ENCODE measurements around the gene XIAP. TPM values are rescaled to one million over a fixed set of nuclear protein-coding genes. Genes with fewer than 3 reads are reported as not detected.

Gene XIAP
- total RNA-seq, 1 experiment from 2014 or later, result 29.2 TPM

DNA sequence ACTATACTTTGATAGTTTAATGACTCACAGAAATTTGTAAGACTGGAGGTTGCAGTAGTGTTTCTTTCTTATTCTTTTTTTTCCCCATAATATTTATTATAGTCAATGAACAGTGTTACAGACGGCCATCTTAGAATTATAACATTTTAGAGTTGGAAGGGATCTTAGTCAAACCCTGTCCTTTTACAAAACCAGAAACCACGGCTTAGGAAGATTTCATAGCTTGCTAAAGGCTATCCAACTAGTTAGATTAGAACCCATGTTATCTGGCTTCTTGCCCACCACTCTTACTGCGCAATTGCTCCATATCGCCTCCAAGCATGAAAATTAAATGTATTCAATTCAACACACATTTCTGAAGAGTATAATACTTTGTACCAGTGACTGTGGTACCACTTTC lies 1.1 kb downstream of the XIAP start:
- Histone ChIP-seq H3K4me1 (ENCODE audit: insufficient read depth, low read length) (peaks cover 11% of the 10 kb centered on the region), H3K79me2 (ENCODE audit: low read length) (peaks cover 57% of the 10 kb centered on the region), H3F3A (ENCODE audit: low read length, unreplicated experiment) (peaks cover 6% of the 10 kb centered on the region), H3K9ac (ENCODE audit: low read length) (peak overlapping the region; percentile 97), H2AFZ (ENCODE audit: low read length) (peak overlapping the region; percentile 69; the same call in 1 of the 2 replicates), H3K9me3 (ENCODE audit: low read length) (no peaks in the 10 kb centered on the region), H3K9me2 (replicated peaks; ENCODE audit: low read length) (no peaks in the 10 kb centered on the region), H3K4me2 (ENCODE audit: low read length) (peak overlapping the region; percentile 90), H3K36me3 (ENCODE audit: low read depth, low read length) (no peaks in the 10 kb centered on the region), H4K20me1 (ENCODE audit: low read length) (no peaks in the 10 kb centered on the region), H3K27ac (ENCODE audit: low read length) (peak overlapping the region; percentile 91), H3K4me3 (ENCODE audit: low read length) (peak overlapping the region; percentile 90), H3K27me3 (ENCODE audit: low read length) (no peaks in the 10 kb centered on the region)
- ATAC-seq (no peak), DNase-seq (peak; percentile 23)
- intact Hi-C loops (cut with micrococcal nuclease), result loop anchor here (1.0 to 2.0 kb wide), 2 partner anchors 18 to 28 kb away; no protein-coding TSS in a partner anchor
- no peak for TF ChIP-seq EZH2 (IDR thresholded peaks at IDR 0.05; ENCODE audit: low read length, unreplicated experiment)
- TF ChIP-seq, protein P1, sequence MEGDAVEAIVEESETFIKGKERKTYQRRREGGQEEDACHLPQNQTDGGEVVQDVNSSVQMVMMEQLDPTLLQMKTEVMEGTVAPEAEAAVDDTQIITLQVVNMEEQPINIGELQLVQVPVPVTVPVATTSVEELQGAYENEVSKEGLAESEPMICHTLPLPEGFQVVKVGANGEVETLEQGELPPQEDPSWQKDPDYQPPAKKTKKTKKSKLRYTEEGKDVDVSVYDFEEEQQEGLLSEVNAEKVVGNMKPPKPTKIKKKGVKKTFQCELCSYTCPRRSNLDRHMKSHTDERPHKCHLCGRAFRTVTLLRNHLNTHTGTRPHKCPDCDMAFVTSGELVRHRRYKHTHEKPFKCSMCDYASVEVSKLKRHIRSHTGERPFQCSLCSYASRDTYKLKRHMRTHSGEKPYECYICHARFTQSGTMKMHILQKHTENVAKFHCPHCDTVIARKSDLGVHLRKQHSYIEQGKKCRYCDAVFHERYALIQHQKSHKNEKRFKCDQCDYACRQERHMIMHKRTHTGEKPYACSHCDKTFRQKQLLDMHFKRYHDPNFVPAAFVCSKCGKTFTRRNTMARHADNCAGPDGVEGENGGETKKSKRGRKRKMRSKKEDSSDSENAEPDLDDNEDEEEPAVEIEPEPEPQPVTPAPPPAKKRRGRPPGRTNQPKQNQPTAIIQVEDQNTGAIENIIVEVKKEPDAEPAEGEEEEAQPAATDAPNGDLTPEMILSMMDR (conservative IDR thresholded peaks at IDR 0.05; ENCODE audit: low read depth, low read length), result no peak
- TF ChIP-seq EZH2phosphoT487 (IDR thresholded peaks at IDR 0.05; ENCODE audit: borderline replicate concordance, low read length), result no peak
- BruUV-seq (replicated peaks), result no TSS peak
- ChIA-PET CTCF (no interaction called here), POLR2A (ENCODE audit: unreplicated experiment) (interaction anchor here (0.5 kb wide), 1 partner anchor 21 kb away, joined by 8 read pairs; no protein-coding TSS in a partner anchor)

DNA sequence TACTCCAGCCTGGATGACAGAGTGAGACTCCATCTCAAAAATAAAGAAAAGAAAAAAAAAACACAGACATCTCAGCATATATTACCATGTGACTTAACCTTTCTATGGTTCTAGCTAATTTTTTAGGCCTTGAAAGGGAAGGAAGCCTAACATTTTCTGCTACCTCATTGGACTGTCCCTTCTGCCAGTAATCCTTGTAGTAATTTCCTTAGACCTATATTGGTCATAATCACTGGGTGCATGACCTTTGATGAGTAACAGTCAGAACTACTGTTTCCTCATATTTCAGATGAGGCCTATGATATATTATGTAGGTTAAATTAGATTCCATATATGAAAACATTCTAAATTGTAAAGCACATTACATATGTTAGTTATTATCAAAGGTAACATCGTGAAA lies 9.6 kb downstream of the XIAP start:
- POLR2A ChIA-PET (ENCODE audit: unreplicated experiment), result interaction anchor here (0.6 to 0.9 kb wide), 2 partner anchors 10 to 12 kb away, joined by 3 to 6 read pairs; no protein-coding TSS in a partner anchor
- no TSS peak for BruUV-seq (replicated peaks)
- no peaks in the 10 kb centered on the region for H4K20me1 ChIP-seq (ENCODE audit: low read length)
- H3K79me2 ChIP-seq (ENCODE audit: low read length), result peaks cover 84% of the 10 kb centered on the region
- CTCF ChIA-PET, result interaction anchor here (0.7 kb wide), 1 partner anchor 115 kb away, joined by 18 read pairs; no protein-coding TSS in a partner anchor
- H3K4me1 ChIP-seq (ENCODE audit: insufficient read depth, low read length), result peaks cover 12% of the 10 kb centered on the region
- H3K27ac ChIP-seq (ENCODE audit: low read length), result no peak overlapping the region
- ATAC-seq (peak; percentile 59; the same call in 1 of the 2 replicates), DNase-seq (peak; percentile 54)
- H3K27me3 ChIP-seq (ENCODE audit: low read length), result no peaks in the 10 kb centered on the region
- no peaks in the 10 kb centered on the region for H3K9me2 ChIP-seq (replicated peaks; ENCODE audit: low read length)
- H2AFZ ChIP-seq (ENCODE audit: low read length), result no peak overlapping the region
- H3K9me3 ChIP-seq (ENCODE audit: low read length), result no peaks in the 10 kb centered on the region
- intact Hi-C loops (cut with micrococcal nuclease), result no loop called here
- H3K4me2 ChIP-seq (ENCODE audit: low read length), result no peak overlapping the region
- H3K9ac ChIP-seq (ENCODE audit: low read length), result no peak overlapping the region
- no peaks in the 10 kb centered on the region for H3K36me3 ChIP-seq (ENCODE audit: low read depth, low read length)
- H3F3A ChIP-seq (ENCODE audit: low read length, unreplicated experiment), result no peaks in the 10 kb centered on the region
- TF ChIP-seq, protein P1 (conservative IDR thresholded peaks at IDR 0.05; ENCODE audit: low read depth, low read length), result no peak
- TF ChIP-seq EZH2 (IDR thresholded peaks at IDR 0.05; ENCODE audit: low read length, unreplicated experiment) (no peak), EZH2phosphoT487 (IDR thresholded peaks at IDR 0.05; ENCODE audit: borderline replicate concordance, low read length) (no peak)
- no peak overlapping the region for H3K4me3 ChIP-seq (ENCODE audit: low read length)

DNA sequence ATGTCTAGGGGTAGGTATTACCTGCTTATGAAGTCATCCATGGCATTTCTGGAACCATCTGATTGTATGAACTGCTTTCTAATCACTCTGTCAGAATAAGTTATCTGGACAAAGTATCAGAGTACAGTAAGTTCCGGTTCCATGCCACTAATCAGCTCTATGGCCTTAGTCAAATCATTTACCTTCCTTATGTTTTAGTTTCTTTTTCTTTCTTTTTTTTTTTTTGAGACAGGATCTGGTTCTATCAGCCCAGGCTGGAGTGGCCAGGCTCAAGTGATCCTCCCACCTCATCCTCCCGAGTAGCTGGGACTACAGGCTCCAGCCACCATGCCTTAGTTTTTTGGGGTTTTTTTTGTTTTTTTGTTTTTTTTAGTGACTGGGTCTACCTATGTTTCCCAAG lies 11.5 kb downstream of the XIAP start:
- no peaks in the 10 kb centered on the region for H3K9me2 ChIP-seq (replicated peaks; ENCODE audit: low read length)
- no peak overlapping the region for H3K4me2 ChIP-seq (ENCODE audit: low read length)
- H3K9me3 ChIP-seq (ENCODE audit: low read length), result no peaks in the 10 kb centered on the region
- H3K27me3 ChIP-seq (ENCODE audit: low read length), result no peaks in the 10 kb centered on the region
- peaks cover 12% of the 10 kb centered on the region for H3K4me1 ChIP-seq (ENCODE audit: insufficient read depth, low read length)
- H3K4me3 ChIP-seq (ENCODE audit: low read length), result no peak overlapping the region
- no peak overlapping the region for H2AFZ ChIP-seq (ENCODE audit: low read length)
- peaks cover 81% of the 10 kb centered on the region for H3K79me2 ChIP-seq (ENCODE audit: low read length)
- H3K9ac ChIP-seq (ENCODE audit: low read length), result no peak overlapping the region
- DNase-seq (no peak), ATAC-seq (no peak)
- intact Hi-C loops (cut with micrococcal nuclease), result no loop called here
- ChIA-PET CTCF (no interaction called here), POLR2A (ENCODE audit: unreplicated experiment) (interaction anchor here (0.6 kb wide), 1 partner anchor 8 kb away, joined by 4 read pairs; no protein-coding TSS in a partner anchor)
- TF ChIP-seq, protein P1 (conservative IDR thresholded peaks at IDR 0.05; ENCODE audit: low read depth, low read length), result no peak
- TF ChIP-seq EZH2phosphoT487 (IDR thresholded peaks at IDR 0.05; ENCODE audit: borderline replicate concordance, low read length) (no peak), EZH2 (IDR thresholded peaks at IDR 0.05; ENCODE audit: low read length, unreplicated experiment) (no peak)
- no TSS peak for BruUV-seq (replicated peaks)
- no peak overlapping the region for H3K27ac ChIP-seq (ENCODE audit: low read length)
- H3F3A ChIP-seq (ENCODE audit: low read length, unreplicated experiment), result no peaks in the 10 kb centered on the region
- no peaks in the 10 kb centered on the region for H4K20me1 ChIP-seq (ENCODE audit: low read length)
- H3K36me3 ChIP-seq (ENCODE audit: low read depth, low read length), result no peaks in the 10 kb centered on the region

Measured in PC-3 (cell line).